ENCODE measurements around the gene NUDT8. TPM values are rescaled to one million over a fixed set of nuclear protein-coding genes. Genes with fewer than 3 reads are reported as not detected.

NUDT8 gene
- total and polyA plus RNA-seq, 2 of the 8 experiments (the other 6 are each of a cell fraction or from before 2014, with no cell fraction given), result 7.2 to 8.3 TPM

DNA sequence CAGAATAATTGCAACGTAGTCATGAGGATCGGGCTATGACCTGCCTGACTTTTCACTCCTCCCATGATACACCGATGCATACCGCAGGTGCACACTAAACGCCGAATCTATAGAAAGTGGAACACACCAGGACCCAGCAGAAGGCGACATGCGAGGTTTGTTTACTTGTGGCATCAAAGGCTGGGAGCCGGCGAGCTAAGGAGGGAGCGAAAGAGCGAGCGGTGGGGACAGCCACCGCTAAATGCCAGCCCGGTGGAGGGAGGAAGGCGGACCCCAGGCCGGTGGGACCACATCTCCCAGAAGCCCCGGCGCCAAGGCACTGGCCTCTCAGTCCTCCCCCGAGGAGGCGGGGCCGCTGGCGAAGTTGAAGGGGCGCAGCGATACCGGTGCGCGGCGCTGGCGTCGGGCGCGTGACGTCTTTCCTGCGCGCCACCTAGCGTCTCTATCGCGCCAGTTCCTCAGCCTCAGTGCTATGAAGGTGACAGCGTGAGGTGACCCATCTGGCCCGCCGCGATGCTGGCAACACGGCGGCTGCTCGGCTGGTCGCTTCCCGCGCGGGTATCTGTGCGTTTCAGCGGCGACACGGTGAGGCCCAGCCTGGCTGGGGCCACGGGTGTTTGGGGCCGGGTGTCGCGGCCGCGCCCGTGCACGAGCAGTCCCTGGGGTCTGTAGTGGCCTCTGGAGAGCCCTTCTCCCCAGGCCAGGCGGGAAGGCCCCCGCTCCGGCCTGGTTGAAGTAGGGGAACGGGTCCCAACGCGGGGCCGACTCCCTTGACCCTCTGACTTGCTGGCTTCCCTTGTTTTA lies 23.0 kb downstream of the NUDT8 start, which contains the start of gene NDUFV1 (continued):
- TF ChIP-seq, protein P1, sequence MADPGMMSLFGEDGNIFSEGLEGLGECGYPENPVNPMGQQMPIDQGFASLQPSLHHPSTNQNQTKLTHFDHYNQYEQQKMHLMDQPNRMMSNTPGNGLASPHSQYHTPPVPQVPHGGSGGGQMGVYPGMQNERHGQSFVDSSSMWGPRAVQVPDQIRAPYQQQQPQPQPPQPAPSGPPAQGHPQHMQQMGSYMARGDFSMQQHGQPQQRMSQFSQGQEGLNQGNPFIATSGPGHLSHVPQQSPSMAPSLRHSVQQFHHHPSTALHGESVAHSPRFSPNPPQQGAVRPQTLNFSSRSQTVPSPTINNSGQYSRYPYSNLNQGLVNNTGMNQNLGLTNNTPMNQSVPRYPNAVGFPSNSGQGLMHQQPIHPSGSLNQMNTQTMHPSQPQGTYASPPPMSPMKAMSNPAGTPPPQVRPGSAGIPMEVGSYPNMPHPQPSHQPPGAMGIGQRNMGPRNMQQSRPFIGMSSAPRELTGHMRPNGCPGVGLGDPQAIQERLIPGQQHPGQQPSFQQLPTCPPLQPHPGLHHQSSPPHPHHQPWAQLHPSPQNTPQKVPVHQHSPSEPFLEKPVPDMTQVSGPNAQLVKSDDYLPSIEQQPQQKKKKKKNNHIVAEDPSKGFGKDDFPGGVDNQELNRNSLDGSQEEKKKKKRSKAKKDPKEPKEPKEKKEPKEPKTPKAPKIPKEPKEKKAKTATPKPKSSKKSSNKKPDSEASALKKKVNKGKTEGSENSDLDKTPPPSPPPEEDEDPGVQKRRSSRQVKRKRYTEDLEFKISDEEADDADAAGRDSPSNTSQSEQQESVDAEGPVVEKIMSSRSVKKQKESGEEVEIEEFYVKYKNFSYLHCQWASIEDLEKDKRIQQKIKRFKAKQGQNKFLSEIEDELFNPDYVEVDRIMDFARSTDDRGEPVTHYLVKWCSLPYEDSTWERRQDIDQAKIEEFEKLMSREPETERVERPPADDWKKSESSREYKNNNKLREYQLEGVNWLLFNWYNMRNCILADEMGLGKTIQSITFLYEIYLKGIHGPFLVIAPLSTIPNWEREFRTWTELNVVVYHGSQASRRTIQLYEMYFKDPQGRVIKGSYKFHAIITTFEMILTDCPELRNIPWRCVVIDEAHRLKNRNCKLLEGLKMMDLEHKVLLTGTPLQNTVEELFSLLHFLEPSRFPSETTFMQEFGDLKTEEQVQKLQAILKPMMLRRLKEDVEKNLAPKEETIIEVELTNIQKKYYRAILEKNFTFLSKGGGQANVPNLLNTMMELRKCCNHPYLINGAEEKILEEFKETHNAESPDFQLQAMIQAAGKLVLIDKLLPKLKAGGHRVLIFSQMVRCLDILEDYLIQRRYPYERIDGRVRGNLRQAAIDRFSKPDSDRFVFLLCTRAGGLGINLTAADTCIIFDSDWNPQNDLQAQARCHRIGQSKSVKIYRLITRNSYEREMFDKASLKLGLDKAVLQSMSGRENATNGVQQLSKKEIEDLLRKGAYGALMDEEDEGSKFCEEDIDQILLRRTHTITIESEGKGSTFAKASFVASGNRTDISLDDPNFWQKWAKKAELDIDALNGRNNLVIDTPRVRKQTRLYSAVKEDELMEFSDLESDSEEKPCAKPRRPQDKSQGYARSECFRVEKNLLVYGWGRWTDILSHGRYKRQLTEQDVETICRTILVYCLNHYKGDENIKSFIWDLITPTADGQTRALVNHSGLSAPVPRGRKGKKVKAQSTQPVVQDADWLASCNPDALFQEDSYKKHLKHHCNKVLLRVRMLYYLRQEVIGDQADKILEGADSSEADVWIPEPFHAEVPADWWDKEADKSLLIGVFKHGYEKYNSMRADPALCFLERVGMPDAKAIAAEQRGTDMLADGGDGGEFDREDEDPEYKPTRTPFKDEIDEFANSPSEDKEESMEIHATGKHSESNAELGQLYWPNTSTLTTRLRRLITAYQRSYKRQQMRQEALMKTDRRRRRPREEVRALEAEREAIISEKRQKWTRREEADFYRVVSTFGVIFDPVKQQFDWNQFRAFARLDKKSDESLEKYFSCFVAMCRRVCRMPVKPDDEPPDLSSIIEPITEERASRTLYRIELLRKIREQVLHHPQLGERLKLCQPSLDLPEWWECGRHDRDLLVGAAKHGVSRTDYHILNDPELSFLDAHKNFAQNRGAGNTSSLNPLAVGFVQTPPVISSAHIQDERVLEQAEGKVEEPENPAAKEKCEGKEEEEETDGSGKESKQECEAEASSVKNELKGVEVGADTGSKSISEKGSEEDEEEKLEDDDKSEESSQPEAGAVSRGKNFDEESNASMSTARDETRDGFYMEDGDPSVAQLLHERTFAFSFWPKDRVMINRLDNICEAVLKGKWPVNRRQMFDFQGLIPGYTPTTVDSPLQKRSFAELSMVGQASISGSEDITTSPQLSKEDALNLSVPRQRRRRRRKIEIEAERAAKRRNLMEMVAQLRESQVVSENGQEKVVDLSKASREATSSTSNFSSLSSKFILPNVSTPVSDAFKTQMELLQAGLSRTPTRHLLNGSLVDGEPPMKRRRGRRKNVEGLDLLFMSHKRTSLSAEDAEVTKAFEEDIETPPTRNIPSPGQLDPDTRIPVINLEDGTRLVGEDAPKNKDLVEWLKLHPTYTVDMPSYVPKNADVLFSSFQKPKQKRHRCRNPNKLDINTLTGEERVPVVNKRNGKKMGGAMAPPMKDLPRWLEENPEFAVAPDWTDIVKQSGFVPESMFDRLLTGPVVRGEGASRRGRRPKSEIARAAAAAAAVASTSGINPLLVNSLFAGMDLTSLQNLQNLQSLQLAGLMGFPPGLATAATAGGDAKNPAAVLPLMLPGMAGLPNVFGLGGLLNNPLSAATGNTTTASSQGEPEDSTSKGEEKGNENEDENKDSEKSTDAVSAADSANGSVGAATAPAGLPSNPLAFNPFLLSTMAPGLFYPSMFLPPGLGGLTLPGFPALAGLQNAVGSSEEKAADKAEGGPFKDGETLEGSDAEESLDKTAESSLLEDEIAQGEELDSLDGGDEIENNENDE (IDR thresholded peaks at IDR 0.05; ENCODE audit: insufficient replicate concordance, low read length), result no peak
- TF ChIP-seq CTBP2 (IDR thresholded peaks at IDR 0.05; ENCODE audit: borderline replicate concordance, insufficient read depth, insufficient read length, low read length) (no peak), ASH2L (IDR thresholded peaks at IDR 0.05; ENCODE audit: low read length) (no peak), RFX5 (IDR thresholded peaks at IDR 0.05; ENCODE audit: borderline replicate concordance, low read depth, low read length) (no peak), EP300 (IDR thresholded peaks at IDR 0.05; ENCODE audit: borderline replicate concordance in 1 of 2, low read depth in 2 of 2, low read length in 2 of 2) (no peak)
- TF ChIP-seq, protein P2, sequence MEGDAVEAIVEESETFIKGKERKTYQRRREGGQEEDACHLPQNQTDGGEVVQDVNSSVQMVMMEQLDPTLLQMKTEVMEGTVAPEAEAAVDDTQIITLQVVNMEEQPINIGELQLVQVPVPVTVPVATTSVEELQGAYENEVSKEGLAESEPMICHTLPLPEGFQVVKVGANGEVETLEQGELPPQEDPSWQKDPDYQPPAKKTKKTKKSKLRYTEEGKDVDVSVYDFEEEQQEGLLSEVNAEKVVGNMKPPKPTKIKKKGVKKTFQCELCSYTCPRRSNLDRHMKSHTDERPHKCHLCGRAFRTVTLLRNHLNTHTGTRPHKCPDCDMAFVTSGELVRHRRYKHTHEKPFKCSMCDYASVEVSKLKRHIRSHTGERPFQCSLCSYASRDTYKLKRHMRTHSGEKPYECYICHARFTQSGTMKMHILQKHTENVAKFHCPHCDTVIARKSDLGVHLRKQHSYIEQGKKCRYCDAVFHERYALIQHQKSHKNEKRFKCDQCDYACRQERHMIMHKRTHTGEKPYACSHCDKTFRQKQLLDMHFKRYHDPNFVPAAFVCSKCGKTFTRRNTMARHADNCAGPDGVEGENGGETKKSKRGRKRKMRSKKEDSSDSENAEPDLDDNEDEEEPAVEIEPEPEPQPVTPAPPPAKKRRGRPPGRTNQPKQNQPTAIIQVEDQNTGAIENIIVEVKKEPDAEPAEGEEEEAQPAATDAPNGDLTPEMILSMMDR (IDR thresholded peaks at IDR 0.05; ENCODE audit: control extremely low read depth in 1 of 3, insufficient read depth in 1 of 3, low read depth in 1 of 3, low read length in 3 of 3), result peak in 2 of 3 experiments; percentile 45 to 62; a peak in 3 of 4 replicates
